ENCODE results near the gene ZNF625.

DNA sequence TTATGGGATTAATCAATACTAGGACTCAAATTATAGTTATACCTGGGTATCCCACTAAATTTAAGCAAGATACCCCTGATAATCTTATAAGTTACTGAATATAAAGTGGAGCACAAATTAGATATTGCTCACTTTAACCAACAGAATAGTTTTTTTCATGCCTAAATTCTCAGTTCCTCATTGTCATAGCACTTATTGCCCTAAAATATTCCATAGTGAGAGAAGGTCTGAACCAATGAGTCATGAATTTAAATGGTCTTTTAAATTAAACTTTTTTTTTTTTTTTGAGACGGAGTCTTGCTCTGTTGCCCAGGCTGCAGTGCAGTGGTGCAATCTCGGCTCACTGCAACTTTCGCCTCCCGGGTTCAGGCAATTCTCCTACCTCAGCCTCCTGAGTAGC is 48.8 kb upstream of the ZNF625 start:
- TF ChIP-seq, protein P1, sequence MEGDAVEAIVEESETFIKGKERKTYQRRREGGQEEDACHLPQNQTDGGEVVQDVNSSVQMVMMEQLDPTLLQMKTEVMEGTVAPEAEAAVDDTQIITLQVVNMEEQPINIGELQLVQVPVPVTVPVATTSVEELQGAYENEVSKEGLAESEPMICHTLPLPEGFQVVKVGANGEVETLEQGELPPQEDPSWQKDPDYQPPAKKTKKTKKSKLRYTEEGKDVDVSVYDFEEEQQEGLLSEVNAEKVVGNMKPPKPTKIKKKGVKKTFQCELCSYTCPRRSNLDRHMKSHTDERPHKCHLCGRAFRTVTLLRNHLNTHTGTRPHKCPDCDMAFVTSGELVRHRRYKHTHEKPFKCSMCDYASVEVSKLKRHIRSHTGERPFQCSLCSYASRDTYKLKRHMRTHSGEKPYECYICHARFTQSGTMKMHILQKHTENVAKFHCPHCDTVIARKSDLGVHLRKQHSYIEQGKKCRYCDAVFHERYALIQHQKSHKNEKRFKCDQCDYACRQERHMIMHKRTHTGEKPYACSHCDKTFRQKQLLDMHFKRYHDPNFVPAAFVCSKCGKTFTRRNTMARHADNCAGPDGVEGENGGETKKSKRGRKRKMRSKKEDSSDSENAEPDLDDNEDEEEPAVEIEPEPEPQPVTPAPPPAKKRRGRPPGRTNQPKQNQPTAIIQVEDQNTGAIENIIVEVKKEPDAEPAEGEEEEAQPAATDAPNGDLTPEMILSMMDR (conservative IDR thresholded peaks at IDR 0.05): no peak
- TF ChIP-seq ZFX (IDR thresholded peaks at IDR 0.05): no peak
